D721Med (cell line): ENCODE results near the gene FFAR3.
"Not testable (repeated sequence)": the region's sequence is repeated elsewhere in the genome, so short reads cannot be mapped to it uniquely, and the experiment has no call there.

Experiments used
- DNase-seq: peaks from one replicate; pipeline ENCODE4 v3.0.0; 2011; ENCODE audit warnings: low spot score; ENCODE audit not compliant: insufficient read length
- FAIRE-seq: peaks from 2 replicates; lab custom pipeline; 2011; peaks lifted over from hg19 to GRCh38; lab: Jason Lieb, UNC
- CTCF ChIP-seq: IDR thresholded peaks from 2 replicates; pipeline ENCODE4 v1.5.1; 2012; ENCODE audit warnings: mild to moderate bottlenecking, control low read depth; ENCODE audit not compliant: insufficient read depth; ENCODE audit errors: missing control alignments

The FFAR3 gene

GRCh38 chr19:35399231-35399630 is 41.0 kb downstream of the FFAR3 start:
- FAIRE-seq (no peak), DNase-seq (no peak)
- no peak for TF ChIP-seq CTCF

- TF ChIP-seq CTCF, result no peak
- FAIRE-seq (no peak), DNase-seq (no peak)
Observed at GRCh38 chr19:35399948-35400772, 41.9 kb downstream of the FFAR3 start.

GRCh38 chr19:35400773-35401100 is 42.5 kb downstream of the FFAR3 start:
- DNase-seq (no peak), FAIRE-seq (no peak)
- TF ChIP-seq CTCF, result no peak

GRCh38 chr19:35401416-35401815 is 43.2 kb downstream of the FFAR3 start:
- DNase-seq, FAIRE-seq: not testable (repeated sequence)

DNA sequence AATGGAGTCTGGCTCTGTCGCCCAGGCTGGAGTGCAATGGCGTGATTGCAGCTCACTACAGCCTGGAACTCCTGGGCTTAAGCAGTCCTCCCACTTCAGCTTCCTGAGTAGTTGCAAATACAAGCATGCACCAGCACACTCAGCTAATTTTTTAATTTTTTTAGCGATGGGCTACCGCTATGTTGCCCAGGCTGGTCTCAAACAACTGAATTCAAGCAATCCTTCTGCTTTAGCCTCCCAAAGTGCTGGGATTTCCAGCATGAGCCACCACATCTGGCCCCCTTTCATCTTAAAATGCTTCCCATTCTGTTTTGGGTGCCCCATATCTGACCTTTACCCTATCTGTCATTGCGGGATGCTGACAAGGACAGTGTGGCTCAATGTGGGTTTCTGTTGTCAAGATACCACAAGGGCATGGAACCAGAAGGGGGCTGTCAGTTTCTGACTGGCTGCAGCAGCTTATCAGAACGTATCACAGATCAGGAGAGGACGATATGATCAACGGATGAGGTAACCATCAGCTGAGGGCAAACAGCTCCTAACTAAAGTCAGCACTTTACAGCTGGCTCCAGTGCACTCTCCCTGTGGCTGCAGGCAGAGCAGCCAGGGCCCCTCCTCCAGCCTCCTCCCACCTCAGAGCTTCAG is 45.0 kb downstream of the FFAR3 start:
- FAIRE-seq (no peak), DNase-seq (no peak)
- no peak for TF ChIP-seq CTCF

GRCh38 chr19:35404879-35405622 is 46.8 kb downstream of the FFAR3 start:
- no peak for DNase-seq
- no peak for TF ChIP-seq CTCF
- no peak for FAIRE-seq

DNA sequence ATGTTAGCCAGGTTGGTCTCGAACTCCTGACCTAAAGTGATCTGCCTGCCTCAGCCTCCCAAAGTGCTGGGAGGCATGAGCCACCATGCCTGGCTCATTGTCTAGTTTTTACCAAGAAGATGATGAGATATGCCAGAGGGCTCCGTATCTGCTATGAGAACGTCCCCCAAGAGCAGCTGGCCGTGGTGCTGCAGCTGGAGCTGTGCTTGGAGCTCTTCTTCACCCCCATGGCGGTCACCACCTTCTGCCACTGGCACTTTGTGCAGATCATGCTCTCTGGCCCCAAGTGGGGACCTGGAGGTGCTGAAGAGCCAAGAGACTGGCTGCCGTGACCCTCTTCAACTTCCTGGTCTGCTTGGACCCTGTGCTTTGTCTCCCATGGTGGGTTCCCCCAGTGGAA is 49.4 kb downstream of the FFAR3 start:
- DNase-seq (no peak), FAIRE-seq (no peak)
- no peak for TF ChIP-seq CTCF
